ENCODE measurements around the gene MITD1.
"Not testable (repeated sequence)": the region's sequence is repeated elsewhere in the genome, so short reads cannot be mapped to it uniquely, and the experiment has no call there.

MITD1 gene

GRCh38 chr2:99154643-99155536, 26.0 kb downstream of the MITD1 start, which contains the start of the genes LIPT1 and TSGA10:
Gene LIPT1 (plus strand): TSS chr2:99154967. CDS start chr2:99161958, 6,991 bp downstream.
Gene TSGA10 (minus strand): TSS chr2:99154942. CDS start chr2:99109439, 45,503 bp downstream.
- DNase-seq = peak; percentile 83 to 86 (median 84)

DNA sequence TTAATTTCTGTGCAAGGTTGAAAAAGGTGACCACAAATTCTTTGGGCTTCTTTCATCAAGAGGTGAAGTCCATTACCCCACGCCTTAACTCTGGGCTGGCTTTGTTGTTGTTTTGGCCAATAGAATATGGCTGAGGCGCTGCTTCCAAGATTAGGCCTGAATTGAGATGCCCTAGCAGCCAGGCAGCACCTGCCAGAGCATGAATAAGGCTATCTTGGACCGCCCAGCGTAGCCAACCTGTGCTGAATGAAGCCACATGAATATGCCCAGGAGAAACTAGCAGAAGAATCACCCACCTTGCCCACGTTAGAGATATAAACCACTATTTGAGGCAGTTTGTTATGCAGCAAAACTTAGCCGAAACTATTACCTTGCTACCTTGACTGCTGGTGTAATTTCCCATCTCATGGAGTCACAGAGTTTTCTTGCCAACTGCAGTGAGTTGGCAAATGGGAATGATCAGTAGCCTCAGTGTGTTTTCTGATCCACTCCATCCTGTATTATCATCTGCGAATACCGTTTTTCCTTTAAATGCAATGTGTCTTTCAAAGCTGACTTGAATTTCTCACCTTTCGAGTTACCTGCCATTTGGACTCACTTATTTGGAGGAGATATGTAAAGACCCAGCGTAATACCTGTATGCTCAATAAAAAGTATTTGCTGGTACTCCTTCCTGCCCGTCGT, 26.8 kb downstream of the MITD1 start:
- no peak for DNase-seq

DNA sequence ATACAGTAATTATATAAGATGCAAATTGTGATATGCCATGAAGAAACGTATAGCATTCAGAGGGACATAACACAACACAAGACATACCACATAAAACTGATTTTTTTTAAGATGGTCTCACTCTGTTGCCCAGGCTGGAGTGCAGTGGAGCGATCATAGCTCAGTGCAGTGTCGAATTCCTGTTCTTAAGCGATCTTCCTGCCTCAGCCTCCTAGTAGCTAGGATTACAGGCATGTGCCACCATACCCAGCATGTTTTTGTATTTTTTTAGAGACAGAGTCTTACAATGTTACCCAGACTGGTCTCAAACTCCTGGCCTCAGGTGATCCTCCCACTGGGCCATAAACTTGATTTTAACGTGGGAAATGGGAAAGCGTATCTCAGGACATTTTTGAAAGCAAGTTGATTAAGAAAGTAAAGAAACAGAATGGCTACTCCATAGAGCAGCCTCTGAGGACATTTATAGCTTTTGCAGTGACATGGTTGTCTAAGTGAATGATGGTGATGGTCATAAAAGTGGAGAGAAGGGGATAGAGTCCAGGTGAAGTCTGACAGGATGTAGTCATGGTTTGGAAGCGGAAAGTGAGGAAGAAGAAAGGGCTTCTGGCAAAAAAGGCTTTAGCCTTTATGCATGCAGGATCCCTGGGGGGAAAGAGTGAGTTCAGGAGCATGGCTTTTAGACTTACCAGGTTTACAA, 28.5 kb downstream of the MITD1 start:
- no peak for DNase-seq

DNA sequence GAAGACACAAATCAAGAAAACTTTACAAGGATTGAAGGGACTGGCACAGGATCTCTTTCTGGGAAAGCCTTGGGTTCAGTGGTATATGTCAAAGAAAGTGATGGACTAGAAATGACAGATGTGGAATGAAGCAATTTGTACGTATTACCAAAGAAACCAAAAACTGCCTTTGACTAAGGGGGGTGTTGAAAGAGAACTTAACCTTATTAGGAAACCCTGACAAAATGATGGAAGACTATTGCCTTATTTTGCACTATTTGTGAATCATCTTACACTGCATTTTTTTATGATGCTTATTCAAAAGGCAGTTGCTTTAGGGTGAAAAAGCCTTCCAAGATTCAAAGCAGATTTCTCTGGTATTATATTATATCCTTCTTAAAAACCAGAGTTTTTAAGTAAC, 30.2 kb downstream of the MITD1 start:
- DNase-seq = no peak

GRCh38 chr2:99141110-99142108, 39.4 kb downstream of the MITD1 start, which contains the start of gene C2orf15:
Gene C2orf15 (plus strand): TSS chr2:99141707. CDS start chr2:99150559, 8,852 bp downstream.
- peak; percentile 90 to 94 (median 91) for DNase-seq

- DNase-seq = no peak
These were observed 40.1 kb downstream of the MITD1 start for GRCh38 chr2:99140860-99141109.

GRCh38 chr2:99140056-99140859, 40.6 kb downstream of the MITD1 start:
- no peak for DNase-seq

- no peak for DNase-seq
These were observed 41.9 kb downstream of the MITD1 start for GRCh38 chr2:99139003-99139402.

DNA sequence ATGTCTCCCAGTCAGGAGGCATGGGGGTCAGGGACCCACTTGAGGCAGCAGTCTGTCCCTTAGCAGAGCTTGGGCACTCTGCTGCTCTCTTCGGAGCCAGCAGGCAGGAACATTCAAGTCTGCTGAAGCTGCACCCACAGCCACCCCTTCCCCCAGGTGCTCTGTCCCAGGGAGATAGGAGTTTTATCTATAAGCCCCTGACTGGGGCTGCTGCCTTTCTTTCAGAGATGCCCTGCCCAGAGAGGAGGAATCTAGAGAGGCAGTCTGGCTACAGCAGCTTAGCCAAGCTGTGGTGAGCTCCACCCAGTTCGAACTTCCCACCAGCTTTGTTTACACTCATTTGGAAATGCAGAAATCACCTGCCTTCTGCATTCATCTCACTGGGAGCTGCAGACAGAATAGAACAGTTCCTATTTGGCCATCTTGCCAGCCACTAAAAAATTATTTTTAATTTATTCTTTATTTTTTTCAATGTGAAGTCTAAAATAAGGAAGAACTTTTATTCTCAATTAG, 45.8 kb downstream of the MITD1 start:
- not testable (repeated sequence) for DNase-seq

DNA sequence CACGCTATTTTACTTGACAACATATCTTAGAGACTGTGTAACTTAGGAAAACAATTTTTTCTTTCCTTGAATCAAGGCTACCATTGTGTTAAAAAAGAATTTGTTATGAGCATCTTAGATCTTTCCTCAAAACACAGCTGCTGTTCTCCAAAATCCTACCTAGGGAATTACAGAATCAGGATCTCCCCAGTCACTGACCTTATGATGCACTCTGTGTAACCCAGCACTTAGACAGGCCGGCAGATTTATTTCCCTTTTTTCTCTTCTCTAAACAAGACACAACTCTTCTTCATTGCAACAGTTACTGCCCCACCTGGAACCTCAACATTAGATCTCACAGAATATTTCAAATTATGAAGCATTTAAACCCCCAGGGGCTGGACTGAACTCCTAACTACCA, 52.9 kb downstream of the MITD1 start:
- no peak for DNase-seq

Measured in activated CD4-positive, CD25-positive, alpha-beta regulatory T cell (primary cell).